Fibroblast of pulmonary artery (primary cell): ENCODE measurements around the gene PALM3.

Experiments
- DNase-seq: peaks from one replicate; pipeline ENCODE4 v3.0.0-alpha.2; 2010; ENCODE audit warnings: low read depth
- H3K4me3 ChIP-seq: replicated peaks from 2 replicates; pipeline ENCODE4 v1.5.1; 2011; ENCODE audit warnings: low read depth, mild to moderate bottlenecking, control low read depth, low read length, moderate library complexity
- CTCF ChIP-seq: IDR thresholded peaks from 2 replicates; pipeline ENCODE4 v1.5.1; 2011; ENCODE audit warnings: mild to moderate bottlenecking, control low read depth, low read length, inconsistent platforms; ENCODE audit errors: missing control alignments

PALM3 gene

GRCh38 chr19:14094854-14095253, 33.0 kb upstream of the PALM3 start:
- no peak for DNase-seq
- H3K4me3 ChIP-seq, result no peak overlapping the region
- TF ChIP-seq CTCF, result no peak

- no peak overlapping the region for H3K4me3 ChIP-seq
- no peak for DNase-seq
- TF ChIP-seq CTCF, result no peak
Measured at GRCh38 chr19:14093117-14093823, 31.4 kb upstream of the PALM3 start.

GRCh38 chr19:14091813-14092462, 30.1 kb upstream of the PALM3 start:
- no peak for TF ChIP-seq CTCF
- H3K4me3 ChIP-seq, result peak overlapping the region; percentile 75
- no peak for DNase-seq

DNA sequence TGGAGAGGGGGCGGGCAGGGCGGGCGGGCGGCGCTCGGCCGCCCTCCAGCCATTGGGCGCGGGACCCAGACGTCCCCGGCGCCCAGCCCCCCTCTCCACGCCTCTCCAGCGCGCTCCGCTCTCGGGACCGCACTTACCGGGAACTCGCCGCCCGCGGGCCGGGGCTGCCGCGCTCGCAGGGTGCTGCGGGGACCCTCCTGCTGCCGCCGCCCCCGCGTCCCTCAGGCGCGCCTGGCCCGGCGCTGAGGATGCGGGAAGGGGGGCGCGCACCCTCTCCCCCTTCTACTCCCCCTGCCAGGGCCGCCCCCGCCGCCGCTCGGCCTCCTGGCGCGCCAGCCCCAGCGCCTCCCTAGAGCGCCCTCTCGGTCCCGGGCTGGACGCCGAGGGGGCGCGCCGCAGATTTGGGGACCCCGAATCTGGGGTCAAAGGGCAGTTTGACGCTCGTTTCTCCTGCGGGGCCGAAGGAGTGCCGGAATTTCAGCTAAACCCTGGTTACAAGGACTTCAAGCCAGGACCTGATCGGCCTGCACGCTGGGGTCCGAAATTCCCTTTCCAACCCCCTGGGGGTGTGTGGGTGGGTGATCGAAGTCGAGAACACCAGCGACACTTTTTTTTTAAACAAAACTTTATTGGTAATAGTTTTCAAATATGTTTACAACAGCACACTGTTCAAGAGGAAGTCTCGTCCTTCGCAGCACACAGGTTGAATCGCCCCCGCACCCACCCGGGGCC, 29.4 kb upstream of the PALM3 start:
- H3K4me3 ChIP-seq, result peak overlapping the region; percentile 75
- DNase-seq, result peak; percentile 70
- TF ChIP-seq CTCF, result peak; percentile 18

GRCh38 chr19:14090509-14091080, 28.7 kb upstream of the PALM3 start, which contains the start of gene SAMD1:
SAMD1 (minus strand) TSS chr19:14090751.
- no peak for TF ChIP-seq CTCF
- peak within 1 kb of the TSS; percentile 75 for H3K4me3 ChIP-seq
- DNase-seq, result peak; percentile 92

DNA sequence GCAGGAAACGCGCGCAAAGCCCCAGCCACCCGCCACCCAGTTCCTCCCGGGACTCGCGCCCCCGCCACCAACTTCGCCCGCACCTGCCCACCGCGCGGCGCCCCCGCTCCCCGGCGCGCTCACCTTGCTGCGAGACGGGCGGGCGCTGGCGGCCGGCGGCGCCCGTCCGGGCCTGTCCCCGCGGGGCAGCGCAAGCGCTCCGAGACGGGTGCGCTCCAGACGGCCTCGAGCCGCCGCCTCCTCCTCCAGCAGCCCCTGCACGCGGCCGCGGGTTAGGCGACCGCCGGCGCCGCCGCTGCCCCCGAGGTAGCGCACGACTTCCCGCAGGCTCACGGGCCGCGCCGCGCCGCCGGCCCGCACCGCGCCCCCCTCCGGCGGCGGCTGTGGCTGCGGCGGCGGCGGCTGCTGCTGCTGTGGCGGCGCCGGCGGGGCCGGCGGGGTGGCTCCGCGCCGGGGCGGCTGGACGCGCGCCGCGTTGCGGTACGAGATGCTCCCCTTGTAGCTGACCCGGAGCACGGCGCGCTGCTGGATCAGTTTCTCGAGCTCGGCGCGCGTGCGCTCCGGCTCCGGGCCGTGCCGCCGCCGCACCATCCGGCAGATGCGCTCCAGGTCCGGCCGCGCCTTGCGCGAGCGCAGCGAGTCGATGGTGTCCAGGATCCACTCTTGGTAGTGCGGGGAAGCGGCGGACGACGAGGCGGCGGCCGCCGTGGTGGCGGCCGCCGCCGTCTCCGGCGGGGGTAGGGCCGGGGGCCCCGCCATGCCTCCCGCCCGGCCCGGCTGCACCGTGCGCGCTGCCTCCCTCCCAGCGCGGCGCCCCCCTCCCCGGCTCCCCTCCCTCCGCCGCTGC, 28.0 kb upstream of the PALM3 start:
- peak; percentile 67 for DNase-seq
- peak overlapping the region; percentile 75 for H3K4me3 ChIP-seq
- no peak for TF ChIP-seq CTCF
